Measurements from ENCODE around the gene GRIK5.

GRIK5 gene

GRCh38 chr19:42080764-42081375 is 10.9 kb upstream of the GRIK5 start:
- no peak for TF ChIP-seq BHLHE40 (IDR thresholded peaks at IDR 0.05; ENCODE audit: borderline replicate concordance)
- no peak for TF ChIP-seq CTBP1 (IDR thresholded peaks at IDR 0.05; ENCODE audit: borderline replicate concordance)
- no peak for TF ChIP-seq HDGF (IDR thresholded peaks at IDR 0.05; ENCODE audit: borderline replicate concordance)
- TF ChIP-seq PKNOX1 (IDR thresholded peaks at IDR 0.05): no peak
- no peak for TF ChIP-seq LEF1 (IDR thresholded peaks at IDR 0.05; ENCODE audit: borderline replicate concordance)
- TF ChIP-seq SUZ12 (IDR thresholded peaks at IDR 0.05): no peak
- no peak for TF ChIP-seq ZNF384 (IDR thresholded peaks at IDR 0.05)
- TF ChIP-seq FOXM1 (IDR thresholded peaks at IDR 0.05; ENCODE audit: borderline replicate concordance): no peak
- no peak for TF ChIP-seq SP1 (IDR thresholded peaks at IDR 0.05)
- TF ChIP-seq ARNT (IDR thresholded peaks at IDR 0.05): no peak
- TF ChIP-seq FOXA1 (IDR thresholded peaks at IDR 0.05): no peak
- no peak for TF ChIP-seq FOXK2 (IDR thresholded peaks at IDR 0.05)
- TF ChIP-seq ELF4 (IDR thresholded peaks at IDR 0.05): no peak
- TF ChIP-seq NFRKB (IDR thresholded peaks at IDR 0.05): no peak
- no peak for TF ChIP-seq TARDBP (IDR thresholded peaks at IDR 0.05)
- no peak for TF ChIP-seq L3MBTL2 (conservative IDR thresholded peaks at IDR 0.05)
- no peak for DNase-seq (ENCODE audit: extremely low spot score)
- POLR2A ChIA-PET: no interaction called here
- CTCF ChIA-PET: interaction anchor here (0.9 to 1.2 kb wide), 3 partner anchors 13 to 46 kb away, joined by 3 to 4 read pairs (median 3); no protein-coding TSS in a partner anchor

- ChIA-PET CTCF (no interaction called here), POLR2A (no interaction called here)
- DNase-seq (ENCODE audit: extremely low spot score): no peak
- TF ChIP-seq CTBP1 (IDR thresholded peaks at IDR 0.05; ENCODE audit: borderline replicate concordance) (no peak), ZNF384 (IDR thresholded peaks at IDR 0.05) (no peak), HDGF (IDR thresholded peaks at IDR 0.05; ENCODE audit: borderline replicate concordance) (no peak), SUZ12 (IDR thresholded peaks at IDR 0.05) (no peak), L3MBTL2 (conservative IDR thresholded peaks at IDR 0.05) (no peak), PKNOX1 (IDR thresholded peaks at IDR 0.05) (no peak), FOXA1 (IDR thresholded peaks at IDR 0.05) (no peak), BHLHE40 (IDR thresholded peaks at IDR 0.05; ENCODE audit: borderline replicate concordance) (no peak), FOXK2 (IDR thresholded peaks at IDR 0.05) (no peak), ELF4 (IDR thresholded peaks at IDR 0.05) (no peak), FOXM1 (IDR thresholded peaks at IDR 0.05; ENCODE audit: borderline replicate concordance) (no peak), LEF1 (IDR thresholded peaks at IDR 0.05; ENCODE audit: borderline replicate concordance) (no peak), ARNT (IDR thresholded peaks at IDR 0.05) (no peak), NFRKB (IDR thresholded peaks at IDR 0.05) (no peak), SP1 (IDR thresholded peaks at IDR 0.05) (no peak), TARDBP (IDR thresholded peaks at IDR 0.05) (no peak)
These were observed 10.1 kb upstream of the GRIK5 start for GRCh38 chr19:42079886-42080763.

GRCh38 chr19:42079276-42079669 is 9.3 kb upstream of the GRIK5 start:
- DNase-seq (ENCODE audit: extremely low spot score): no peak
- TF ChIP-seq CTBP1 (IDR thresholded peaks at IDR 0.05; ENCODE audit: borderline replicate concordance): no peak
- TF ChIP-seq ZNF384 (IDR thresholded peaks at IDR 0.05): no peak
- TF ChIP-seq FOXK2 (IDR thresholded peaks at IDR 0.05): no peak
- CTCF ChIA-PET: interaction anchor here (0.7 kb wide), 1 partner anchor 264 kb away, joined by 3 read pairs; no protein-coding TSS in a partner anchor
- POLR2A ChIA-PET: interaction anchor here (0.5 to 0.9 kb wide), 2 partner anchors 22 to 143 kb away, joined by 3 read pairs; no protein-coding TSS in a partner anchor

- ChIA-PET CTCF (interaction anchor here (0.7 kb wide), 1 partner anchor 264 kb away, joined by 3 read pairs; no protein-coding TSS in a partner anchor), POLR2A (interaction anchor here (0.5 to 0.9 kb wide), 2 partner anchors 22 to 143 kb away, joined by 3 read pairs; no protein-coding TSS in a partner anchor)
- DNase-seq (ENCODE audit: extremely low spot score): no peak
- TF ChIP-seq HDGF (IDR thresholded peaks at IDR 0.05; ENCODE audit: borderline replicate concordance): no peak
- TF ChIP-seq LEF1 (IDR thresholded peaks at IDR 0.05; ENCODE audit: borderline replicate concordance): no peak
- no peak for TF ChIP-seq SP1 (IDR thresholded peaks at IDR 0.05)
- no peak for TF ChIP-seq FOXA1 (IDR thresholded peaks at IDR 0.05)
- no peak for TF ChIP-seq FOXM1 (IDR thresholded peaks at IDR 0.05; ENCODE audit: borderline replicate concordance)
- no peak for TF ChIP-seq NFRKB (IDR thresholded peaks at IDR 0.05)
- no peak for TF ChIP-seq BHLHE40 (IDR thresholded peaks at IDR 0.05; ENCODE audit: borderline replicate concordance)
- no peak for TF ChIP-seq FOXK2 (IDR thresholded peaks at IDR 0.05)
- TF ChIP-seq ELF4 (IDR thresholded peaks at IDR 0.05): no peak
- no peak for TF ChIP-seq SUZ12 (IDR thresholded peaks at IDR 0.05)
- TF ChIP-seq ZNF384 (IDR thresholded peaks at IDR 0.05): no peak
- no peak for TF ChIP-seq PKNOX1 (IDR thresholded peaks at IDR 0.05)
- no peak for TF ChIP-seq L3MBTL2 (conservative IDR thresholded peaks at IDR 0.05)
- TF ChIP-seq TARDBP (IDR thresholded peaks at IDR 0.05): no peak
- no peak for TF ChIP-seq CTBP1 (IDR thresholded peaks at IDR 0.05; ENCODE audit: borderline replicate concordance)
- TF ChIP-seq ARNT (IDR thresholded peaks at IDR 0.05): no peak
These were observed 8.7 kb upstream of the GRIK5 start for GRCh38 chr19:42078538-42079275.

- TF ChIP-seq FOXM1 (IDR thresholded peaks at IDR 0.05; ENCODE audit: borderline replicate concordance) (no peak), SUZ12 (IDR thresholded peaks at IDR 0.05) (no peak), LEF1 (IDR thresholded peaks at IDR 0.05; ENCODE audit: borderline replicate concordance) (no peak), ELF4 (IDR thresholded peaks at IDR 0.05) (no peak), SP1 (IDR thresholded peaks at IDR 0.05) (no peak), PKNOX1 (IDR thresholded peaks at IDR 0.05) (no peak), ZNF384 (IDR thresholded peaks at IDR 0.05) (no peak), BHLHE40 (IDR thresholded peaks at IDR 0.05; ENCODE audit: borderline replicate concordance) (no peak), TARDBP (IDR thresholded peaks at IDR 0.05) (no peak), CTBP1 (IDR thresholded peaks at IDR 0.05; ENCODE audit: borderline replicate concordance) (no peak), HDGF (IDR thresholded peaks at IDR 0.05; ENCODE audit: borderline replicate concordance) (no peak), L3MBTL2 (conservative IDR thresholded peaks at IDR 0.05) (no peak), FOXK2 (IDR thresholded peaks at IDR 0.05) (no peak), FOXA1 (IDR thresholded peaks at IDR 0.05) (no peak), NFRKB (IDR thresholded peaks at IDR 0.05) (no peak), ARNT (IDR thresholded peaks at IDR 0.05) (no peak)
- DNase-seq (ENCODE audit: extremely low spot score): no peak
- CTCF ChIA-PET: no interaction called here
- POLR2A ChIA-PET: no interaction called here
These were observed 8.1 kb upstream of the GRIK5 start for GRCh38 chr19:42078058-42078457.
